Astrocyte (in vitro differentiated cells and primary cell): ENCODE data around the gene GRID2IP. TPM values are rescaled to one million over a fixed set of nuclear protein-coding genes. Genes with fewer than 3 reads are reported as not detected.

ENCODE experiments used
- DNase-seq: peaks from one replicate; pipeline ENCODE4 v3.0.0-alpha.2; 2010; ENCODE audit warnings: low read depth
- FAIRE-seq: peaks from 2 replicates; lab custom pipeline; 2011; peaks lifted over from hg19 to GRCh38; lab: Jason Lieb, UNC
- H2AFZ ChIP-seq: 2 replicates; pipeline ENCODE4 v1.6.0; 2012; ENCODE audit warnings: low read depth, low read length, inconsistent platforms
- H3K27ac ChIP-seq: 2 replicates; pipeline ENCODE4 v1.5.1; 2011; ENCODE audit warnings: low read depth, low read length, inconsistent platforms
- H3K27me3 ChIP-seq: 2 replicates; pipeline ENCODE4 v1.6.0; 2011; ENCODE audit warnings: low read length, inconsistent platforms; ENCODE audit not compliant: insufficient read depth
- H3K36me3 ChIP-seq: 2 replicates; pipeline ENCODE4 v1.5.1; 2011; ENCODE audit warnings: low read length, inconsistent platforms; ENCODE audit not compliant: insufficient read depth
- H3K4me1 ChIP-seq: 2 replicates; pipeline ENCODE4 v1.5.1; 2011; ENCODE audit warnings: low read length, inconsistent platforms; ENCODE audit not compliant: insufficient read depth
- H3K4me2 ChIP-seq: 2 replicates; pipeline ENCODE4 v1.6.0; 2012; ENCODE audit warnings: low read length, inconsistent platforms
- H3K4me3 ChIP-seq: 2 replicates; pipeline ENCODE4 v1.5.1; 2011; ENCODE audit warnings: low read depth, mild to moderate bottlenecking, low read length, inconsistent platforms; ENCODE audit not compliant: insufficient read depth
- H3K79me2 ChIP-seq: 2 replicates; pipeline ENCODE4 v1.6.0; 2012; ENCODE audit warnings: mild to moderate bottlenecking, low read length, inconsistent platforms; ENCODE audit not compliant: insufficient read depth
- H3K9ac ChIP-seq: 2 replicates; pipeline ENCODE4 v1.6.0; 2012; ENCODE audit warnings: mild to moderate bottlenecking, low read length, inconsistent platforms
- H3K9me3 ChIP-seq: 2 replicates; pipeline ENCODE4 v1.5.1; 2012; ENCODE audit warnings: low read depth, mild to moderate bottlenecking, low read length, inconsistent platforms; ENCODE audit not compliant: insufficient read depth
- H4K20me1 ChIP-seq: 2 replicates; pipeline ENCODE4 v1.6.0; 2012; ENCODE audit warnings: low read length, inconsistent platforms; ENCODE audit not compliant: insufficient read depth
- H3K27ac Mint-ChIP-seq: one replicate; pipeline ENCODE4 v1.8.0; 2021; ENCODE audit warnings: mild to moderate bottlenecking, mixed read lengths; ENCODE audit not compliant: unreplicated experiment
- H3K27me3 Mint-ChIP-seq: one replicate; pipeline ENCODE4 v1.8.0; 2021; ENCODE audit warnings: low read depth, mixed read lengths; ENCODE audit not compliant: unreplicated experiment
- H3K36me3 Mint-ChIP-seq: one replicate; pipeline ENCODE4 v1.8.0; 2021; ENCODE audit warnings: low read depth, mixed read lengths; ENCODE audit not compliant: unreplicated experiment
- H3K4me1 Mint-ChIP-seq: one replicate; pipeline ENCODE4 v1.8.0; 2021; ENCODE audit warnings: low read depth, mixed read lengths; ENCODE audit not compliant: unreplicated experiment
- H3K4me3 Mint-ChIP-seq: one replicate; pipeline ENCODE4 v1.8.0; 2021; ENCODE audit warnings: mild to moderate bottlenecking, moderate library complexity, mixed read lengths; ENCODE audit not compliant: unreplicated experiment
- H3K9me3 Mint-ChIP-seq: one replicate; pipeline ENCODE4 v1.8.0; 2021; ENCODE audit warnings: mild to moderate bottlenecking, mixed read lengths; ENCODE audit not compliant: unreplicated experiment
- CTCF ChIP-seq: IDR thresholded peaks from 2 replicates; pipeline ENCODE4 v1.5.1; 2011; ENCODE audit warnings: low read depth, mild to moderate bottlenecking, inconsistent platforms, low read length, moderate library complexity; ENCODE audit not compliant: insufficient read depth
- EZH2 ChIP-seq: IDR thresholded peaks from 2 replicates; pipeline ENCODE4 v1.6.1; 2012; ENCODE audit warnings: mild to moderate bottlenecking, low read length, inconsistent platforms; ENCODE audit not compliant: insufficient read depth
- total RNA-seq: library from RNA; stranded (reverse); gene quantifications from 2 replicates; pipeline ENCODE4 v1.2.1, GENCODE V29; 2021

GRID2IP gene
- total RNA-seq, 1 donor from 2014 or later = 0.09 TPM

- no peaks in the 10 kb centered on the region for H3K36me3 ChIP-seq
- no peaks in the 10 kb centered on the region for H3K36me3 Mint-ChIP-seq
- peaks cover 16% of the 10 kb centered on the region for H3K27me3 Mint-ChIP-seq
- no peaks in the 10 kb centered on the region for H3K9me3 ChIP-seq
- H3K27ac ChIP-seq = no peak overlapping the region
- H3K9me3 Mint-ChIP-seq = no peaks in the 10 kb centered on the region
- no peak overlapping the region for H3K4me2 ChIP-seq
- H3K27me3 ChIP-seq = no peaks in the 10 kb centered on the region
- no peak overlapping the region for H3K4me3 ChIP-seq
- H2AFZ ChIP-seq = no peak overlapping the region
- FAIRE-seq (no peak), DNase-seq (no peak)
- no peak overlapping the region for H3K9ac ChIP-seq
- no peaks in the 10 kb centered on the region for H4K20me1 ChIP-seq
- H3K79me2 ChIP-seq = no peaks in the 10 kb centered on the region
- no peak for TF ChIP-seq CTCF
- no peak for TF ChIP-seq EZH2
- no peaks in the 10 kb centered on the region for H3K4me1 Mint-ChIP-seq
- H3K27ac Mint-ChIP-seq = no peak overlapping the region
- H3K4me3 Mint-ChIP-seq = no peak overlapping the region
- no peaks in the 10 kb centered on the region for H3K4me1 ChIP-seq
These were observed 2.3 kb upstream of the GRID2IP start for GRCh38 chr7:6553448-6554044.

GRCh38 chr7:6547400-6547799 lies 3.9 kb downstream of the GRID2IP start:
- no peak for DNase-seq
- no peak overlapping the region for H3K27ac Mint-ChIP-seq
- no peak for TF ChIP-seq EZH2
- no peak for TF ChIP-seq CTCF
- H3K4me3 Mint-ChIP-seq = no peak overlapping the region
- Histone ChIP-seq H4K20me1 (no peaks in the 10 kb centered on the region), H3K9me3 (no peaks in the 10 kb centered on the region), H3K79me2 (no peaks in the 10 kb centered on the region), H3K27me3 (peaks cover 2% of the 10 kb centered on the region), H3K9ac (no peak overlapping the region), H3K4me1 (no peaks in the 10 kb centered on the region), H3K27ac (no peak overlapping the region), H3K4me3 (no peak overlapping the region), H3K36me3 (no peaks in the 10 kb centered on the region), H3K4me2 (no peak overlapping the region), H2AFZ (no peak overlapping the region)
- peaks cover 3% of the 10 kb centered on the region for H3K9me3 Mint-ChIP-seq
- FAIRE-seq = no peak
- no peaks in the 10 kb centered on the region for H3K4me1 Mint-ChIP-seq
- no peaks in the 10 kb centered on the region for H3K36me3 Mint-ChIP-seq
- peaks cover 14% of the 10 kb centered on the region for H3K27me3 Mint-ChIP-seq

GRCh38 chr7:6546498-6547251 lies 4.6 kb downstream of the GRID2IP start:
- H3K4me1 Mint-ChIP-seq = no peaks in the 10 kb centered on the region
- Histone ChIP-seq H3K4me1 (no peaks in the 10 kb centered on the region), H3K79me2 (no peaks in the 10 kb centered on the region), H3K27me3 (peaks cover 2% of the 10 kb centered on the region), H3K4me2 (no peak overlapping the region), H3K4me3 (no peak overlapping the region), H3K9ac (no peak overlapping the region), H2AFZ (no peak overlapping the region), H3K36me3 (no peaks in the 10 kb centered on the region), H4K20me1 (no peaks in the 10 kb centered on the region), H3K9me3 (no peaks in the 10 kb centered on the region), H3K27ac (no peak overlapping the region)
- TF ChIP-seq CTCF (no peak), EZH2 (no peak)
- no peak for FAIRE-seq
- H3K27ac Mint-ChIP-seq = no peak overlapping the region
- H3K27me3 Mint-ChIP-seq = peaks cover 16% of the 10 kb centered on the region
- H3K4me3 Mint-ChIP-seq = no peak overlapping the region
- no peak for DNase-seq
- H3K36me3 Mint-ChIP-seq = no peaks in the 10 kb centered on the region
- peaks cover 3% of the 10 kb centered on the region for H3K9me3 Mint-ChIP-seq
